CD1c-positive myeloid dendritic cell (primary cell): ENCODE data around the gene PHLDA2.

ENCODE experiments used
- DNase-seq: peaks from one replicate; pipeline ENCODE4 v3.0.0-alpha.2; 2016; ENCODE audit errors: extremely low spot score

PHLDA2 gene

GRCh38 chr11:2928605-2929530 is at the start of gene PHLDA2:
Gene PHLDA2 (minus strand): TSS chr11:2929420. CDS start chr11:2929364, 56 bp downstream.
- DNase-seq: peak; percentile 84

GRCh38 chr11:2977113-2977512 is 47.9 kb upstream of the PHLDA2 start:
- no peak for DNase-seq

GRCh38 chr11:2976294-2977063 is 47.3 kb upstream of the PHLDA2 start:
- DNase-seq: peak; percentile 10

GRCh38 chr11:2975594-2975993 is 46.4 kb upstream of the PHLDA2 start:
- DNase-seq: peak; percentile 56

- DNase-seq: no peak
These were observed 45.1 kb upstream of the PHLDA2 start for GRCh38 chr11:2974272-2974671.

GRCh38 chr11:2968341-2968900 is 39.2 kb upstream of the PHLDA2 start:
- no peak for DNase-seq

- no peak for DNase-seq
These were observed 35.6 kb upstream of the PHLDA2 start for GRCh38 chr11:2964782-2965181.

GRCh38 chr11:2963761-2964160 is 34.5 kb upstream of the PHLDA2 start:
- DNase-seq: no peak

- no peak for DNase-seq
These were observed 34.0 kb upstream of the PHLDA2 start for GRCh38 chr11:2963112-2963754.

- DNase-seq: peak; percentile 46
These were observed 31.9 kb upstream of the PHLDA2 start for GRCh38 chr11:2961080-2961479.

- no peak for DNase-seq
These were observed 30.9 kb upstream of the PHLDA2 start for GRCh38 chr11:2960139-2960538.

- DNase-seq: peak; percentile 27
These were observed 29.0 kb upstream of the PHLDA2 start for GRCh38 chr11:2958251-2958650.

- DNase-seq: no peak
These were observed 26.8 kb upstream of the PHLDA2 start for GRCh38 chr11:2955906-2956476.

- DNase-seq: no peak
These were observed 25.0 kb upstream of the PHLDA2 start for GRCh38 chr11:2954263-2954662.

GRCh38 chr11:2952290-2952689 is 23.1 kb upstream of the PHLDA2 start:
- no peak for DNase-seq

- no peak for DNase-seq
These were observed 22.3 kb upstream of the PHLDA2 start for GRCh38 chr11:2951231-2952110.

GRCh38 chr11:2950825-2951224 is 21.6 kb upstream of the PHLDA2 start:
- no peak for DNase-seq

- no peak for DNase-seq
These were observed 20.7 kb upstream of the PHLDA2 start for GRCh38 chr11:2949920-2950319.

GRCh38 chr11:2947744-2948143 is 18.5 kb upstream of the PHLDA2 start:
- no peak for DNase-seq

GRCh38 chr11:2945757-2946287 is 16.6 kb upstream of the PHLDA2 start:
- no peak for DNase-seq
